Measurements from ENCODE around the gene GLRX.

GLRX gene

DNA sequence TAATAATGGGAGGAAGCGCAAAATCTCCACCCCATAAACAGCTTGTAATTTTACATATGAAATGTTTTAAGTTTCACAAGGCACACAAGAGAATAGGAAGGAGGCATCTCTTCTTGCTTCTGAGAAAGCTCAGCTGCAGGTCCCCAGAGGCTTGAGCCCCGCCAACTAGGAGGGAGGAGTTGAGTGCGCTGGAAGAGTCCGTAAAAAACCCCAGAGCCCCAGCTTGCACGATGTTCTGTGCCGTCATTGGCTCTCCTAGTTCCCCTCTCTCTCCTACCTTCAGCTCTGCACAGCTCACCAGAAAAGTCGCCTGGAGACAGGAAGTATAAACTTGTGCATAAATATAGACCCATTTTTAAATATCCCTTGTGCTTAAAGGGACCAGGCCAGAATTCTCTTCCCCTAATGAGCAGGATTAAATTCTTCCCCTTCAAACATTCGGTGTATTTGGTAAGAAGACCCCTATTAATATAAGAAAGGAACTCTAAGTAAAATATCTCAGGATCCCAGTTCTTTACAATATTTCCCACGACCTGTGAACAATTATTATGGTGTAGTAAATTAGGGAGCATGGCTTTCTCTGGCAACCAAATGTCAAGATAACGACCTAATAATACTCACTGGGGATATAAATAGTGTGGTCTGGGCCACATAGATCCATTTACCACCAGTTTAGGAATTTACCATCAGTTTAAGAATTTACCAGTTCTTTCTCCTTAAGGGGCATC, 13.7 kb downstream of the GLRX start:
- TF ChIP-seq, protein P1, sequence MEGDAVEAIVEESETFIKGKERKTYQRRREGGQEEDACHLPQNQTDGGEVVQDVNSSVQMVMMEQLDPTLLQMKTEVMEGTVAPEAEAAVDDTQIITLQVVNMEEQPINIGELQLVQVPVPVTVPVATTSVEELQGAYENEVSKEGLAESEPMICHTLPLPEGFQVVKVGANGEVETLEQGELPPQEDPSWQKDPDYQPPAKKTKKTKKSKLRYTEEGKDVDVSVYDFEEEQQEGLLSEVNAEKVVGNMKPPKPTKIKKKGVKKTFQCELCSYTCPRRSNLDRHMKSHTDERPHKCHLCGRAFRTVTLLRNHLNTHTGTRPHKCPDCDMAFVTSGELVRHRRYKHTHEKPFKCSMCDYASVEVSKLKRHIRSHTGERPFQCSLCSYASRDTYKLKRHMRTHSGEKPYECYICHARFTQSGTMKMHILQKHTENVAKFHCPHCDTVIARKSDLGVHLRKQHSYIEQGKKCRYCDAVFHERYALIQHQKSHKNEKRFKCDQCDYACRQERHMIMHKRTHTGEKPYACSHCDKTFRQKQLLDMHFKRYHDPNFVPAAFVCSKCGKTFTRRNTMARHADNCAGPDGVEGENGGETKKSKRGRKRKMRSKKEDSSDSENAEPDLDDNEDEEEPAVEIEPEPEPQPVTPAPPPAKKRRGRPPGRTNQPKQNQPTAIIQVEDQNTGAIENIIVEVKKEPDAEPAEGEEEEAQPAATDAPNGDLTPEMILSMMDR (IDR thresholded peaks at IDR 0.05), result no peak
- TF ChIP-seq ZFX (IDR thresholded peaks at IDR 0.05; ENCODE audit: borderline replicate concordance), result no peak
- no peak overlapping the region for H3K27ac ChIP-seq

DNA sequence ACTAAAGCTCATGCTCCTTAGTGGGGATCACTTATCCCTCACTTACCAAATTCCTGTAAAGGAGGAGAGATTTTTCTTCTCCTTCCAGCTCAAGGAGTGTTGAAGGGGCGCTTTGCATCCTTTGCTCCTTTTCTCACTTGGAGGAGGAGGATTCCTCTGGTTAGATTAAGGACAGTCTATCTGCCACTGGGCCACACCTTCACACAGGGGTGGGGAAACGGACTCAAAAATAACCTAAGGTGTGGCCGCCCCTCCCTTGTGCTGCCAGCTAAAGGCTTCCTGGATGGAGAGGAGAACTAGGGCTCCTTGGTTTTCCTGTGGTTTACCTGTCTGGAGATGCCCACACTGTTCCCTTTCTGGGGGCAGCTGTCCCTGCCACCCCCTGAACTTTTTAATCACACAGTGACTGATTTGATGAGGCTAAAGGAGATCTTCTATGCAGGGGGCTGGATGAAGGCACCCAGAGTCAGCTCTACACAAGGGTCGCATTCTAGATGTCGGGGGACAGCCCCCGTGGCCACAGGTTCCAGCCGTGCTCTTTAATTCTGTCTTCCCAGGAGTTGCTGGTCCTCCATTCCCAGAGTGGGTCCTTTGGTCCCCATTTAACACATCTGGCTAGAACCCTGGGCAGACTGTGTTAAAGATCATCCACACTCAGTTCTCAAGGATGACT, 14.4 kb downstream of the GLRX start:
- TF ChIP-seq, protein P1 (IDR thresholded peaks at IDR 0.05), result no peak
- no peak for TF ChIP-seq ZFX (IDR thresholded peaks at IDR 0.05; ENCODE audit: borderline replicate concordance)
- no peak overlapping the region for H3K27ac ChIP-seq

DNA sequence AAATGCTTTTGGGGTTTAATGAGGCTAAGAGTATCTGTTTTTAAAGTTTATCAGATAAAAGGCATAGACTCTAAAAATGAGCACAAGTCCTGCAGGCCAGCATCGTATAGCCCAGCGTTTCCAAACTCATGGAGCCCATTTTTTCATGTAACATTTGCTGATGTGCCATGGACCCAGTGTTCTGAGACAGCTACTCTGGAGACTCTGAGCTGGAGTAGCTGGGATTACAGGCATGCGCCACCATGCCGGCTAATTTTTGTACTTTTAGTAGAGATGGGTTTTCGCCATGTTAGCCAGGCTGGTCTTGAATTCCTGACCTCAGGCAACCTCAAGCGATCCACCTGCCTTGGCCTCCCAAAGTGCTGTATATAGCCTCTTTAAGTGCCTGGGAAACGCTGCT, 15.8 kb downstream of the GLRX start:
- TF ChIP-seq ZFX (IDR thresholded peaks at IDR 0.05; ENCODE audit: borderline replicate concordance), result no peak
- TF ChIP-seq, protein P1 (IDR thresholded peaks at IDR 0.05), result no peak
- H3K27ac ChIP-seq, result no peak overlapping the region

DNA sequence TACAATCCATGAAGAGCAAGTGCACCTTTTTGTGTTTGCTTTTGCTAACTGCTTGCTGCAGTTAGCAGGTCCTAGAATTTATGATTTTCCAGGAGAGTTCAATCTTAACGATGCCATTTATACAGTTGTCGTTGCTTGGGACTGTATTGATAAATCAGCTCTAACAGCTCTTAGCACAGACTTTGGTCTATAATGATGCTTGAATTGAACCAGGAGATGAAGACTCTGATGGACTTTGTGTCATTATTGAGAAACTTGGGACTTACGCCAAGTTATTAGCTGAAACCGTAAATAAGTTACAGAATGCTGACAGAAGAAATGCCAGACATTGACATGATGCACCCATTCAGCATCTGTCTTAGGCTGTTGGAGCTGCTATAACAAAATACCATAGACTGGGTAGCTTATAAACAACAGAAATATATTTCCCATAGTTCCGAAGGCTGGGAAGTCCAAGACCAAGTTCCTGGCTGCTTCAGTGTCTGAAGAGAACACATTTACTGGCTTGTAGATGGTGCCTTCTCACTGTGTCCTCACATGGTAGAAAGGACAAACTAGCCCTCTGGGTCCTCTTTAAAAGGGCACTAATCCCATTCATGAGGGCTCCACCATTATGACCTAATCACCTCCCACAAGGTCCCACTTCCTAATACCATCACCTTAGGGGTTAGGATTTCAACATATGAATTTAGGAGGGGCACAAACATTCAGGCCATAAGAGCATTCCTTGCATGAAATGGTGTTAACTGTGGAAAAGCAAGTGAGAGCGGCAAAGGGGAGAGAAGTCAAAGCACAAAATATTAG, 17.6 kb downstream of the GLRX start:
- no peak for TF ChIP-seq ZFX (IDR thresholded peaks at IDR 0.05; ENCODE audit: borderline replicate concordance)
- TF ChIP-seq, protein P1 (IDR thresholded peaks at IDR 0.05), result no peak
- no peak overlapping the region for H3K27ac ChIP-seq

DNA sequence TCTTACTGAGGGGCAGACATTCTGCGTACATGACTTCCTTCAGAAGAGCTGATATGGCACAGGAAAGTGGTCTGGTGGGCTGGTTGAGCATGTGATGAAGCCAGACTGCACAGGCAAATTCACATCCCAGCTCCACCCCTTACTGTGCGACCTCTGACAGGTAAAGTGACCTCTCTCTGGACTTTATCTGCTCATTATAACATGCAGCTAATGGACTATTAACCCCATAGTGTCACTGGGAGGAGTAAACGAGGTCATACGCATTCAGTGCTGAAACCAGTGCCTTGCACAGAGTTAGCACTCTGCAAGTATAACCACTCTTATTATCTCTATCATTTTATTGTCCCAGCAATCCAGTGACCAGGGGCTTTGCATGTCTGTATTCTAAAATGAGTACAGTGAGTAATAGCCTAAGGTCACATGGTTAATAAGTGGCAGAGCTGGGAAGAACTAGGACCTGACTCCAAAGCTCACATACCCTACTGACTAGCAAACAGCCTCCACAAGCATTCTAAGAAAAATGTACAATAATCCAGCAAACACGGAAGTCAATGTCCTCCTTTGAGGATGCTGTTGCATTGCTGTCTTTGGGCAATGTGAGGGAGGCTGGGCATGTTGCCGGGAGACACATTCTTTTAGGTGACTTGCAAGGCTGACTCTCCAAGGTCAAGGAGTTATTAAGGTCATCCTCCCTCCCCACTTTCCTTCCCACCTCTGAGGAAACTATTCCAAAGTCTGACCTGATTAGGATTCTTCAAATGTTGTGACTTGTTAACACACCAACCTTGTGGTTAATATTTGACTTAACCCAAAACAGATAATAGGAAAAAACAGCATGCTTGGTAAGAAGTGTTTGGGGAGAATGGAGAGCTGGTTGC, 19.0 kb downstream of the GLRX start:
- no peak overlapping the region for H3K27ac ChIP-seq
- TF ChIP-seq ZFX (IDR thresholded peaks at IDR 0.05; ENCODE audit: borderline replicate concordance), result no peak
- TF ChIP-seq, protein P1 (IDR thresholded peaks at IDR 0.05), result no peak

DNA sequence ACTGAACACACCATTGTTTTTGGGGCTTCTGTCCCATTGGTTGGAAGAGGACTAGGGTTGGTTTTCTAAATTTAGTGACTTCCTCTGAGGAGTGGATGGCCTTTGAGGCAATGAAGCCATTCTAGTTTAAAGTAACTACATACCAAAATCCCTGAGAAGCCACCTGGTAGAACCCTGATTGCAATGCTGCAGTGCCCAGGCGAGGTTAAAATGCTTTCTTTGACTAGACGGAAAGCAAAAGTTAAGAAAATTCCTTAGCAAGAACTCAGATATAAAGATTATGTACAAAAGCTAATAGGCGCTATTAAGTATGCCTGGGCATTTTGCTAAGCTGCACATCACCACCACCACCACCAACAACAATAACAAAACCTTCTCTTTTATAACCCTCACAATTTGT, 20.6 kb downstream of the GLRX start:
- no peak overlapping the region for H3K27ac ChIP-seq
- TF ChIP-seq, protein P1 (IDR thresholded peaks at IDR 0.05), result no peak
- no peak for TF ChIP-seq ZFX (IDR thresholded peaks at IDR 0.05; ENCODE audit: borderline replicate concordance)

Measured in 22Rv1 (cell line).